ENCODE measurements around the gene ZNF609.

ZNF609 gene

GRCh38 chr15:64610257-64610919 is 150.0 kb downstream of the ZNF609 start:
- no peak for TF ChIP-seq CTCF (conservative IDR thresholded peaks at IDR 0.05)
- H3K27ac ChIP-seq, result peak overlapping the region; percentile 70

GRCh38 chr15:64611085-64611725 is 150.8 kb downstream of the ZNF609 start:
- peak overlapping the region; percentile 70 for H3K27ac ChIP-seq
- no peak for TF ChIP-seq CTCF (conservative IDR thresholded peaks at IDR 0.05)

- H3K27ac ChIP-seq, result no peak overlapping the region
- TF ChIP-seq CTCF (conservative IDR thresholded peaks at IDR 0.05), result no peak
These were observed 154.1 kb downstream of the ZNF609 start for GRCh38 chr15:64614519-64614918.

- H3K27ac ChIP-seq, result no peak overlapping the region
- TF ChIP-seq CTCF (conservative IDR thresholded peaks at IDR 0.05), result no peak
These were observed 157.3 kb downstream of the ZNF609 start for GRCh38 chr15:64617727-64618126.

- TF ChIP-seq CTCF (conservative IDR thresholded peaks at IDR 0.05), result no peak
- H3K27ac ChIP-seq, result no peak overlapping the region
These were observed 157.8 kb downstream of the ZNF609 start for GRCh38 chr15:64618138-64618537.

- no peak for TF ChIP-seq CTCF (conservative IDR thresholded peaks at IDR 0.05)
- no peak overlapping the region for H3K27ac ChIP-seq
These were observed 158.2 kb downstream of the ZNF609 start for GRCh38 chr15:64618540-64618939.

GRCh38 chr15:64619880-64620839 is 159.8 kb downstream of the ZNF609 start:
- H3K27ac ChIP-seq, result no peak overlapping the region
- no peak for TF ChIP-seq CTCF (conservative IDR thresholded peaks at IDR 0.05)
